Measurements from ENCODE around the gene HOXB9.

- TF ChIP-seq POLR2A (IDR thresholded peaks at IDR 0.05; ENCODE audit: low read length) (no peak), GATA1 (IDR thresholded peaks at IDR 0.05; ENCODE audit: low read depth, low read length) (no peak)
These were observed 36.9 kb downstream of the HOXB9 start for GRCh38 chr17:48589060-48589830.

All from erythroblast (primary cell).